Activated T-cell treated with anti-CD3 and anti-CD28 coated beads for 48 hours (primary cell): ENCODE results near the gene ZBP1.
"Not testable (repeated sequence)": the region's sequence is repeated elsewhere in the genome, so short reads cannot be mapped to it uniquely, and the experiment has no call there.

ENCODE experiments used
- DNase-seq: peaks from one replicate; pipeline ENCODE4 v3.0.0-alpha.2; 2020; ENCODE audit warnings: low read depth

ZBP1 gene

GRCh38 chr20:57638895-57639236, 18.6 kb upstream of the ZBP1 start:
- DNase-seq = no peak

GRCh38 chr20:57638173-57638894, 18.1 kb upstream of the ZBP1 start:
- no peak for DNase-seq

DNA sequence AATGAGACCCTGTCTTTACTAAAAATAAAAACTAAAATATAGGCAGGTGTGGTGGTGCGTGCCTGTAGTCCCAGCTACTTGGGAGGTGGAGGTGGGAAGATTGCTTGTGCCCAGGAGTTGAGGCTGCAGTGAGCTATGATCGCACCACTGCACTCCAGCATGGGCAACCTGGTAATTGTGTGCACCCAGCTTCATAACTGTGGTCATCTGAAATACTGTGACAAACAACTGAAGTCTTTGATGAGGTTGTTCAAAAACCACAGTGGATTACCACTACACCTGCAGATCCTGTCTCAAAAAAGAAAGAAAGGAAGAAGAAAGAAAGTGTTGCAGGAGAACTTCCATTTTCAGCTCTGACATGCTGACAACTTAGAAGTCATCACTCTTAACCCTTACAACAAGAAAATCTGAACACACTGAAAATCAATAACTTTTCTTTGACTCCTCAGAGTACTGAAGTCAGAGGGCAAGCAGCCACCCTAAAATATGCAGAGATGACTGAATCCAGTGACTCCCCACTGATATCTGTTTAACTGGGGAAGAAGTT, 13.8 kb upstream of the ZBP1 start:
- no peak for DNase-seq

GRCh38 chr20:57632286-57632685, 12.1 kb upstream of the ZBP1 start:
- DNase-seq = no peak

GRCh38 chr20:57630061-57630460, 9.8 kb upstream of the ZBP1 start:
- DNase-seq = peak; percentile 33

DNA sequence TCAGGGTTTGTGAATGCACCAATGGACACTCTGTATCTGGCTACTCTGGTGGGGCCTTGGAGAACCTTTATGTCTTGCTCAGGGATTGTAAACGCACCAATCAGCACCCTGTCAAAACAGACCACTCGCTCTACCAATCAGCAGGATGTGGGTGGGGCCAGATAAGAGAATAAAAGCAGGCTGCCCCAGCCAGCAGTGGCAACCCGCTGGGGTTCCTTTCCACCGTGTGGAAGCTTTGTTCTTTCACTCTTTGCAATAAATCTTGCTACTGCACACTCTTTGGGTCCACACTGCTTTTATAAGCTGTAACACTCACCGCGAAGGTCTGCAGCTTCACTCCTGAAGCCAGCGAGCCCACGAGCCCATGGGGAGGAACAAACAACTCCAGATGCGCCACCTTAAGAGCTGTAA, 9.3 kb upstream of the ZBP1 start:
- DNase-seq = peak; percentile 27

GRCh38 chr20:57628962-57629308, 8.7 kb upstream of the ZBP1 start:
- DNase-seq = not testable (repeated sequence)

DNA sequence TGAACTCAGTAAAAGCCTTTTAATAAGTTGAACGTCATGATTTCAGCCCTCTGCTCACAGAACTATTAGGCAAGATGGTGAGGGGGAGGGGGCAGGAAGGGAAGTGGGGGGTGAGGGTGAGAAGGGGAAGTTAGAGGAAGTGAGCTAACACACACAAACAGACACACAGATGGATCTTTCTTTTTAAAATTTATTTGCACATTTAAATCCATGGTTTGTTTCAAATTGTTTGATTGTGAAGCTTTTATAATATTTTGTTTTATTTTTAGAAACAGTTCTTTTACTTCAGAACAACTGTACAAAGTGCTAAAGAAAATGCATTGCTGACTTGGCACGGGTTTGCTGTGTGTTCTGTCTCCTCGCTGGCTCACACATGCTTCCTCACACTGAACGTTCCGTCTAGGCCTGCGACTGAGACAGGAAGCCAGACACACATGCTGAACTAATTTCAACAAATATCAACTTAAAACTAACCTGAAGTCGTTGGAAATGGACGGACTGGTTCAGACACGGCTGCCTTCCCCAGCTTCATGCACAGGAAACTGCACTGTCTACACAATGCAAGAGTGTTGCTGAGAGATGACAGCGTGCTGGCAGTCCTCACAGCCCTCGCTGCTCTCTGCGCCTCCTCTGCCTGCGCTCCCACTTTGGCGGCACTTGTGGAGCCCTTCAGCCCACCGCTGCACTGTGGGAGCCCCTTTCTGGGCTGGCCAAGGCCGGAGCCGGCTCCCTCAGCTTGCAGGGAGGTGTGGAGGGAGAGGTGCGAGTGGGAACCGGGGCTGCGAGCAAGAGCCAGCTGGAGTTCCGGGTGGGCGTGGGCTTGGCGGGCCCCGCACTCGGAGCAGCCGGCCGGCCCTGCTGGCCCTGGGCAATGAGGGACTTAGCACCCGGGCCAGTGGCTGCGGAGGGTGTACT, 8.1 kb upstream of the ZBP1 start:
- DNase-seq = peak; percentile 27

- no peak for DNase-seq
Measured at GRCh38 chr20:57627339-57627738, 7.1 kb upstream of the ZBP1 start.

- DNase-seq = no peak
Measured at GRCh38 chr20:57625978-57626377, 5.8 kb upstream of the ZBP1 start.

GRCh38 chr20:57625181-57625958, 5.1 kb upstream of the ZBP1 start:
- DNase-seq = no peak

GRCh38 chr20:57624124-57624523, 3.9 kb upstream of the ZBP1 start:
- DNase-seq = no peak

- DNase-seq = peak; percentile 65
Measured at GRCh38 chr20:57622579-57623381, 2.6 kb upstream of the ZBP1 start.

DNA sequence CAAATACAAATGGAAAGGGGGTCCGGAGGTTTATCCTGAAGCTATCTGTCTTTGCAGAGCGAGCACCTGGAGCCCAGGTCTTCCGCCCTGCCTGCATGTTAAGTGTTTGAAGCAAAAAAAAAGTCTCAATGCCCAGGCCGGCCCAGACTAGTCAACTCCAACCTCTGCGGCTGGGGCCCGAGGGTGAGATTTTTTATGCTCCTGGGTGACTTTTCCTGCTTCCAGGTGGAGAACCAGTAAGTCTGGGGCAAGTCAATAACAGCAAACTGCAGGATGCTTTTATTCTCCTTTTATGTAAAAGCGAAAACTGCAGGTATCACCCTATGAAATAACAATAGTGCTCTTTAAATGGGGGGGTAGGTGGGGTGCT, 2.0 kb upstream of the ZBP1 start:
- DNase-seq = no peak

DNA sequence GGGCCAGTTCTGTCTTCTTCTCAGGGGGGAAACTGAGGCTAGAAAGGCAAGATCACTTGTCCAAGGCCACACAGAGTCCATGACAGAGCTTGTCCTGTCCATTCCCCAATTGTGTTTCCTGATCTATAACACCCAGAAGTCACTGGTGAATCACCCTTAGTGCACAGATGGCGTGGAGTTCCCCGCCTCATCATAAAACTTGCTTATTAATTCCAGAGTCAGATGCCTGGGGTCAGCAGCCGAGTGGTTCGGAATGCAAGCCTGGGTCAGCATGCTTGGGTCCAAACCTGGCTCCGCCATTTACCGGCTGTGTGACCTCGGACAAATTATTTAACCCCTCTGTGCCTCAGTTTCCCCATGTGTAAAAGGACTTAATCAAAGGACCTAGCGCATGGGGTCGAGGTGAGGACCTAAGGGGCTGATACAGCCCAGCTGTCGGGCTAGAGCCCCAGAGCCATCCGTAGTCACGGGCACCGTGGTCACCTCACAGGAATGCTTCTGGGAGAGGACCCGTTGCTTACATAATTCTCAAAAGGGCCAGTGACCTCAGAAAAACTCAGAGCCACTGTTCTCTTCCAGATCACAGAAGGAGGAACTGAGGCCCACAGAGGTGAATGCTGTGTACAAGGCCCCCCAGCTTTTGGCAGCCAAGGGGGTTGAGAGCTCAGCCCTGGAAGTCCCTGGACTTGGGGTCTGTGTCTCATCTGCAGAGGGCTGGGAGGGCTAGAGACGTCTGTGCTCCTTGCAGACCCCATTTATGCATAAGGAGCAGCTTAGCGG, 1.4 kb upstream of the ZBP1 start:
- no peak for DNase-seq

DNA sequence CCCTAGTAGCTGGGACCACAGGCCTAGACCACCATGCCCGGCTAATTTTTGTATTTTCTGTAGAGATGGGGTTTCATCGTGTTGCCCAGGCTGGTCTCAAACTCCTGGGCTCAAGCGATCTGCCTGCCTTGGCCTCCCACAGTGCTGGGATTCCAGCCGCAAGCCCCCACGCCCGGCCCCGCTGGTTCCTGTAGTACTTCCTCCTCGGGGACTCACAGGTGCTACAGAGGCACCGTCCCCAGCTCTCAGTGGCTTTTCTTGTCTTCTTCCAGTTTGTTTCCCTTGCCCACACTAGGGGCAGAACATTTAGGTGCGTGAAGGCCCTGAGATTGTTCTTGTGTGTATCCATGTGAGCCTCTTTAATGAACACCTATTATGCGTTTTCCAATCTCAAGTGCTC, 773 bp upstream of the ZBP1 start:
- no peak for DNase-seq

GRCh38 chr20:57619051-57619831, 985 bp downstream of the ZBP1 start:
- DNase-seq = peak; percentile 46

DNA sequence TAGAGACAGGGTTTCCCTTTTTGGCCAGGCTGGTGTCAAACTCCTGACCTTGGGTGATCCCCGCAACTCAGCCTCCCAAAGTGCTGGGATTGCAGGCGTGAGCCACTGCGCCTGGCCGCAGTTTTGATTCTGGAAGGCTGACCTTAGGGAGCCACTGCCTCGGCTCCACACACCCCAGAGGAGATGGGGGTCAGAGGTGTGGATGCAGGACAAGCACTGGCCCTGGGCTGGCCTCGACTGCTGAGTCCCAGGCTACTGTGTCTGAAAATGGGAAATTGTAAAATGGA, 1.5 kb downstream of the ZBP1 start:
- DNase-seq = no peak

DNA sequence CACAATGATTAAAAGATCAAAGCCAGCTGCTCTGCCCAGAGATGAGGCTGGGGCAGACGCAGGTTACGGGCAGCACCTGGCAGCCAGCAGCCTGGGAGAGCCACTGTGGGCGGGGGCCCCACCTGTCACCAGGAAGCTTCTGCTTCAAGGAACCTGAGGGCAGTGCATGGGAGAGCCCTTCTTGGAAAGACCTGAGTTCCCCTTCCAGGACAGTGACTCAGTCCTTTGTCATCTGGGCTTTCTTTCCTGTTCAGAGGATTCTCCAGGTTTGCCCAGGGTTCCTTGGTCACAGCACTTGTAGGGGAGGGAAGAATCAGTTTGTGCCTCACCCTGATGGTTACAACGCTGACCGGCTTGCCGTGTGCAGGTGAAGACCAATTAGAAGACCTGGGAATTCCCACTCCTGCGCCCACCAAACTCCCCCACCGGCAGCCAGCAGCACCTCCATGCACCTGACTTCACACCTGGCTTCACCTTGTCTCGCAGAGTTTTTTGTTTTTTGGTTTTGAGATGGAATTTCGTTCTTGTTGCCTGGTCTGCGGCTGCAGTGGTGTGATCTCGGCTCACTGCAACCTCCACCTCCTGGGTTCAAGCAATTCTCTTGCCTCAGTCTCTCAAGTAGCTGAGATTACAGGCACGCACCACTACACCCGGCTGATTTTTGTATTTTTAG, 2.0 kb downstream of the ZBP1 start:
- DNase-seq = no peak
